Ishikawa (cell line): Measurements from ENCODE around the gene VAMP1.

ENCODE experiments used
- CEBPB ChIP-seq: IDR thresholded peaks from 2 replicates; pipeline ENCODE4 v1.6.1; 2012
- CREB1 ChIP-seq: IDR thresholded peaks from 2 replicates; pipeline ENCODE4 v1.6.1; 2012; ENCODE audit warnings: low read depth
- EP300 ChIP-seq: IDR thresholded peaks from 2 replicates; pipeline ENCODE4 v1.6.1; 2012; ENCODE audit warnings: borderline replicate concordance
- FOXM1 ChIP-seq: IDR thresholded peaks from 2 replicates; pipeline ENCODE4 v1.6.1; 2012; ENCODE audit warnings: low read depth, borderline replicate concordance
- MAX ChIP-seq: IDR thresholded peaks from 2 replicates; pipeline ENCODE4 v1.6.1; 2012
- NFIC ChIP-seq: IDR thresholded peaks from 2 replicates; pipeline ENCODE4 v1.6.1; 2012
- RAD21 ChIP-seq: IDR thresholded peaks from 2 replicates; pipeline ENCODE4 v1.6.1; 2012; ENCODE audit warnings: low read depth
- REST ChIP-seq: IDR thresholded peaks from 2 replicates; pipeline ENCODE4 v1.6.1; 2012; ENCODE audit warnings: low read depth, mild to moderate bottlenecking
- TAF1 ChIP-seq: IDR thresholded peaks from 2 replicates; pipeline ENCODE4 v1.6.1; 2012; ENCODE audit warnings: low read depth, mild to moderate bottlenecking
- TCF12 ChIP-seq: IDR thresholded peaks from 2 replicates; pipeline ENCODE4 v1.6.1; 2012; ENCODE audit warnings: low read depth
- TEAD4 ChIP-seq: IDR thresholded peaks from 2 replicates; pipeline ENCODE4 v1.6.1; 2012
- YY1 ChIP-seq: IDR thresholded peaks from 2 replicates; pipeline ENCODE4 v1.6.1; 2012; ENCODE audit warnings: low read depth
- ZBTB7A ChIP-seq: IDR thresholded peaks from 2 replicates; pipeline ENCODE4 v1.6.1; 2012; ENCODE audit warnings: low read depth
- TF ChIP-seq, protein P1 (sequence below): IDR thresholded peaks from 2 replicates; pipeline ENCODE4 v1.6.1; 2012

DNA sequence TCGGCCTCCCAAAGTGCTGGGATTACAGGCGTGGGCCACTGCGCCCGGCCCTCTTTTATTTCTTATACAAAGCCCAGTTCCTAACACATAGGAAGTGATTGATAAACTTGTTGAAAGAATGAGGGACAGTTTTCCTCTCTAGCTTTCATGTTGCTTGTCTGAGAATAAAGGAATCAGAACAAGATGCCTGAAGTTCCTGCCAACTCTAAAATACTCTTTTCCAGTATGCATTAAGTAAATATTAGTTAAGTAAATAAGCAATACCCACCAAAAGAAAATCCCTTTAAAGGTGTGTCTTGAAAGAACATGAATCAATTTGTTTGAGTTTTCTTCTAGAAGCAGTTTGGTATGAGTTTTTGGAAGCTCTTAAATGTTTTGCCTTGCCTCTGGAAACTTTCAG lies 50.1 kb downstream of the VAMP1 start:
- no peak for TF ChIP-seq CREB1
- TF ChIP-seq, protein P1, sequence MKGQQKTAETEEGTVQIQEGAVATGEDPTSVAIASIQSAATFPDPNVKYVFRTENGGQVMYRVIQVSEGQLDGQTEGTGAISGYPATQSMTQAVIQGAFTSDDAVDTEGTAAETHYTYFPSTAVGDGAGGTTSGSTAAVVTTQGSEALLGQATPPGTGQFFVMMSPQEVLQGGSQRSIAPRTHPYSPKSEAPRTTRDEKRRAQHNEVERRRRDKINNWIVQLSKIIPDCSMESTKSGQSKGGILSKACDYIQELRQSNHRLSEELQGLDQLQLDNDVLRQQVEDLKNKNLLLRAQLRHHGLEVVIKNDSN, result no peak
- no peak for TF ChIP-seq NFIC
- TF ChIP-seq YY1, result no peak
- no peak for TF ChIP-seq MAX
- no peak for TF ChIP-seq CEBPB
- TF ChIP-seq RAD21, result no peak
- TF ChIP-seq TEAD4, result no peak
- no peak for TF ChIP-seq EP300
- TF ChIP-seq REST, result no peak
- no peak for TF ChIP-seq ZBTB7A
- TF ChIP-seq FOXM1, result no peak
- no peak for TF ChIP-seq TAF1
- no peak for TF ChIP-seq TCF12
